ENCODE measurements around the gene SPATA13. TPM values are rescaled to one million over a fixed set of nuclear protein-coding genes. Genes with fewer than 3 reads are reported as not detected.

SPATA13 gene
- 11.4 TPM for total RNA-seq (ENCODE audit: unreplicated experiment)
- long read RNA-seq, full-length matches to known transcripts = 1 of 4 reads
- long read RNA-seq, partial matches to known transcripts = 1 of 4 reads
- long read RNA-seq, other reads (novel, unspliced or antisense) = 2 of 4 reads

GRCh38 chr13:24160458-24161009 is at the start of gene SPATA13:
Gene SPATA13 (plus strand): TSS chr13:24160720. CDS start chr13:24222930, 62,210 bp downstream.
- no peak for TF ChIP-seq CTCF (IDR thresholded peaks at IDR 0.05; ENCODE audit: unreplicated experiment)
- Mint-ChIP-seq H3K9me3 (ENCODE audit: unreplicated experiment) (no peaks in the 10 kb centered on the region), H3K4me3 (ENCODE audit: unreplicated experiment) (peak within 1 kb of the TSS; percentile 85), H3K36me3 (ENCODE audit: low read depth, unreplicated experiment) (no peaks in the 10 kb centered on the region), H3K27ac (ENCODE audit: unreplicated experiment) (no peak within 1 kb of the TSS), H3K4me1 (ENCODE audit: unreplicated experiment) (peaks cover 8% of the 10 kb centered on the region), H3K27me3 (ENCODE audit: unreplicated experiment) (peaks cover 7% of the 10 kb centered on the region)
- DNase-seq (ENCODE audit: low spot score) = peak; percentile 98

DNA sequence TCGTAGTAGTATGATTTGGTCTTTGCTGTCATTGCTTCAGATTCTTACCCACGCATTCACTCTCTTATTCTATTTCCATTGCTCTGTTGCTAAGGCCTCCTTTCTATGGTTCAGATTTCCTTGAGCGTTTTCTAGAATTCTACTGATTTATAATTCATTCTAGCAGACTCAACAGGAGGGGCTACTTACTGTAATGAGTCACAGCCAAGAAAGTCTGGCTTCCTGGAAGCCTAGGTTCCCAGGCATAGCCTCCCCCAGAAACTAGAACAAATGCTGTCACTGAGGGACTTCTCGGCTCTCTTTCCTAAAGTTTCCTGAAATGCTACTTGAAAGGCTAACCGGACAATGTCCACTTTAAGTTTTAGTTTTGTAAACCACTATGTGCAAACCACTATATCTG is 47.7 kb upstream of the SPATA13 start:
- Mint-ChIP-seq H3K4me3 (ENCODE audit: unreplicated experiment) (no peak overlapping the region), H3K27me3 (ENCODE audit: unreplicated experiment) (no peaks in the 10 kb centered on the region), H3K4me1 (ENCODE audit: unreplicated experiment) (no peaks in the 10 kb centered on the region), H3K27ac (ENCODE audit: unreplicated experiment) (no peak overlapping the region), H3K36me3 (ENCODE audit: low read depth, unreplicated experiment) (no peaks in the 10 kb centered on the region), H3K9me3 (ENCODE audit: unreplicated experiment) (no peaks in the 10 kb centered on the region)
- no peak for DNase-seq (ENCODE audit: low spot score)
- TF ChIP-seq CTCF (IDR thresholded peaks at IDR 0.05; ENCODE audit: unreplicated experiment) = no peak

- H3K27me3 Mint-ChIP-seq (ENCODE audit: unreplicated experiment) = no peaks in the 10 kb centered on the region
- no peak for DNase-seq (ENCODE audit: low spot score)
- no peak overlapping the region for H3K27ac Mint-ChIP-seq (ENCODE audit: unreplicated experiment)
- H3K4me1 Mint-ChIP-seq (ENCODE audit: unreplicated experiment) = peaks cover 21% of the 10 kb centered on the region
- H3K4me3 Mint-ChIP-seq (ENCODE audit: unreplicated experiment) = no peak overlapping the region
- H3K36me3 Mint-ChIP-seq (ENCODE audit: low read depth, unreplicated experiment) = no peaks in the 10 kb centered on the region
- H3K9me3 Mint-ChIP-seq (ENCODE audit: unreplicated experiment) = no peaks in the 10 kb centered on the region
- no peak for TF ChIP-seq CTCF (IDR thresholded peaks at IDR 0.05; ENCODE audit: unreplicated experiment)
Observed at GRCh38 chr13:24115671-24116070, 44.8 kb upstream of the SPATA13 start.

DNA sequence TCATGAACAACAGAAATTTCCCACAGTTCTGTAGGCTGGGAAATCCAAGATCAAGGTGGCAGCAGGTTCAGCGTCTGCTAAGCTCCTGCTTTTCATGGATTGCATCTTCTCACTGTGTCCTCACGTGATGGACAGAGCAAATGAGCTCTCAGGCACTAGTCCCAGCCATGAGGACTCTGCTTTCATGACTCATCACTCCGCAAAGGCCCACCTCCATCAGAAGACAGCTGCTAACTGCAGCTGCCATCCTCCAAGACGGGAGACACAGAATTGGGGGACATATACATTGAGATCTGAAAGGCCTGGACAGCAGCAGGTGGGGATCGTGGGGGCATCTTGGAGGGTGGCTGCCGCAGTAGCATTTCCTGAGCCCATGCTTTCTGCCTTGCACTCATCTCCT is 44.4 kb upstream of the SPATA13 start:
- Mint-ChIP-seq H3K36me3 (ENCODE audit: low read depth, unreplicated experiment) (no peaks in the 10 kb centered on the region), H3K9me3 (ENCODE audit: unreplicated experiment) (no peaks in the 10 kb centered on the region), H3K4me3 (ENCODE audit: unreplicated experiment) (no peak overlapping the region), H3K27me3 (ENCODE audit: unreplicated experiment) (no peaks in the 10 kb centered on the region), H3K4me1 (ENCODE audit: unreplicated experiment) (peaks cover 26% of the 10 kb centered on the region), H3K27ac (ENCODE audit: unreplicated experiment) (no peak overlapping the region)
- no peak for DNase-seq (ENCODE audit: low spot score)
- TF ChIP-seq CTCF (IDR thresholded peaks at IDR 0.05; ENCODE audit: unreplicated experiment) = no peak

GRCh38 chr13:24118576-24118975 is 41.9 kb upstream of the SPATA13 start:
- Mint-ChIP-seq H3K4me3 (ENCODE audit: unreplicated experiment) (no peak overlapping the region), H3K4me1 (ENCODE audit: unreplicated experiment) (peaks cover 28% of the 10 kb centered on the region), H3K9me3 (ENCODE audit: unreplicated experiment) (no peaks in the 10 kb centered on the region), H3K27me3 (ENCODE audit: unreplicated experiment) (no peaks in the 10 kb centered on the region), H3K27ac (ENCODE audit: unreplicated experiment) (no peak overlapping the region), H3K36me3 (ENCODE audit: low read depth, unreplicated experiment) (no peaks in the 10 kb centered on the region)
- TF ChIP-seq CTCF (IDR thresholded peaks at IDR 0.05; ENCODE audit: unreplicated experiment) = no peak
- DNase-seq (ENCODE audit: low spot score) = no peak
